Neural progenitor cell (in vitro differentiated cells): ENCODE measurements around the gene SNX12.

ENCODE experiments used
- EZH2 ChIP-seq: fragments of 200-600 bp; sonication (generic); IDR thresholded peaks from 2 replicates; pipeline ENCODE4 v1.6.1; 2017; ENCODE audit warnings: antibody characterized with exemption, mild to moderate bottlenecking, moderate library complexity
- TF ChIP-seq, protein P1 (sequence below): fragments of 200-600 bp; sonication (generic); IDR thresholded peaks from 2 replicates; pipeline ENCODE4 v1.5.1; 2017; ENCODE audit warnings: antibody characterized with exemption, mild to moderate bottlenecking

DNA sequence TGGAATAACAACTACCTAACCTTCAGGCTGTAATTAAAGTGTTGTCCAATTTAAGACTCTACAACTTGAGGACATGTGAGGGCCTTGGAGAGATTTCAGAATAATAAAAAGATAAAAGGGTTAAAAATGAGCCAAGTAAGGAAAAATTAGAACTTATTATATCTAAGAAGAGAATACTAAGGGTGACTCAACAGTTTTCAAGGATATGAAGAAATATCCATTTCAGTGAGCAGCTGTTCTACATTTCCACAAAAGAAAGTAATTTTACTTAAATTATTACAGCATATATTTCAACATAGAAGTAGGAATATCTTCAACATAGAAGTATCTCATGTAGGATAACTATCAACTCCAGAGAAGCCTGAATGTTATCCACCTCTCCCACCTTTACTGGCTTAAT lies 11.3 kb downstream of the SNX12 start:
- TF ChIP-seq, protein P1, sequence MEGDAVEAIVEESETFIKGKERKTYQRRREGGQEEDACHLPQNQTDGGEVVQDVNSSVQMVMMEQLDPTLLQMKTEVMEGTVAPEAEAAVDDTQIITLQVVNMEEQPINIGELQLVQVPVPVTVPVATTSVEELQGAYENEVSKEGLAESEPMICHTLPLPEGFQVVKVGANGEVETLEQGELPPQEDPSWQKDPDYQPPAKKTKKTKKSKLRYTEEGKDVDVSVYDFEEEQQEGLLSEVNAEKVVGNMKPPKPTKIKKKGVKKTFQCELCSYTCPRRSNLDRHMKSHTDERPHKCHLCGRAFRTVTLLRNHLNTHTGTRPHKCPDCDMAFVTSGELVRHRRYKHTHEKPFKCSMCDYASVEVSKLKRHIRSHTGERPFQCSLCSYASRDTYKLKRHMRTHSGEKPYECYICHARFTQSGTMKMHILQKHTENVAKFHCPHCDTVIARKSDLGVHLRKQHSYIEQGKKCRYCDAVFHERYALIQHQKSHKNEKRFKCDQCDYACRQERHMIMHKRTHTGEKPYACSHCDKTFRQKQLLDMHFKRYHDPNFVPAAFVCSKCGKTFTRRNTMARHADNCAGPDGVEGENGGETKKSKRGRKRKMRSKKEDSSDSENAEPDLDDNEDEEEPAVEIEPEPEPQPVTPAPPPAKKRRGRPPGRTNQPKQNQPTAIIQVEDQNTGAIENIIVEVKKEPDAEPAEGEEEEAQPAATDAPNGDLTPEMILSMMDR, result no peak
- no peak for TF ChIP-seq EZH2
